ENCODE measurements around the gene PRKX.

- TF ChIP-seq CTCF (IDR thresholded peaks at IDR 0.05; ENCODE audit: control extremely low read depth in 1 of 3, insufficient read depth in 1 of 3, low read depth in 1 of 3, low read length in 3 of 3) (no peak), EP300 (IDR thresholded peaks at IDR 0.05; ENCODE audit: borderline replicate concordance in 1 of 2, low read depth in 2 of 2, low read length in 2 of 2) (no peak), POLR2A (IDR thresholded peaks at IDR 0.05; ENCODE audit: control extremely low read depth in 1 of 2, low read depth in 2 of 2, low read length in 2 of 2) (no peak), CHD2 (IDR thresholded peaks at IDR 0.05; ENCODE audit: low read length) (no peak), SP2 (IDR thresholded peaks at IDR 0.05; ENCODE audit: low read length) (no peak), KDM1A (IDR thresholded peaks at IDR 0.05; ENCODE audit: borderline replicate concordance, low read length) (no peak), BACH1 (IDR thresholded peaks at IDR 0.05; ENCODE audit: low read length) (no peak), CEBPB (IDR thresholded peaks at IDR 0.05; ENCODE audit: low read depth, low read length) (no peak)
Observed at GRCh38 chrX:3717742-3718420, 4.4 kb upstream of the PRKX start.
